GM12878 (cell line): ENCODE results near the gene EVI5L. TPM values are rescaled to one million over a fixed set of nuclear protein-coding genes. Genes with fewer than 3 reads are reported as not detected.
A peak's percentile ranks its signal among the peaks of the same experiment; 100 is the strongest.

Experiments
- BHLHE40 ChIP-seq, 2 experiments: fragments of 450-650 bp in 1 of 2; IDR thresholded peaks; 2 replicates each; pipeline ENCODE4 v1.6.1; 2011 to 2017; ENCODE audit warnings: low read depth in 2 of 2, borderline replicate concordance in 1 of 2, improper control_type of control experiment in 1 of 2, low read length in 1 of 2, mild to moderate bottlenecking in 1 of 2
- BRCA1 ChIP-seq: IDR thresholded peaks from 2 replicates; pipeline ENCODE4 v1.6.1; 2011; ENCODE audit warnings: low read depth, low read length, improper control_type of control experiment
- CEBPB ChIP-seq, 2 experiments: fragments of 150-350 bp in 1 of 2; IDR thresholded peaks; 2 replicates each; pipeline ENCODE4 v1.6.1; 2012 to 2014; ENCODE audit warnings: low read depth in 2 of 2, low read length in 2 of 2, borderline replicate concordance in 1 of 2, inconsistent platforms in 1 of 2
- ETV6 ChIP-seq, 2 experiments: fragments of 450-650 bp in 1 of 2; IDR thresholded peaks in 1 of 2; conservative IDR thresholded peaks in 1 of 2; 2 replicates each; pipeline ENCODE4 v1.6.1; 2014; ENCODE audit warnings: antibody characterized with exemption in 1 of 2, borderline replicate concordance in 1 of 2, low read depth in 1 of 2, mild to moderate bottlenecking in 1 of 2, moderate library complexity in 1 of 2
- GABPA ChIP-seq: IDR thresholded peaks from 2 replicates; pipeline ENCODE4 v1.6.1; 2014; ENCODE audit warnings: antibody characterized with exemption, low read depth, mild to moderate bottlenecking, inconsistent platforms
- HCFC1 ChIP-seq: fragments of 150-350 bp; IDR thresholded peaks from 2 replicates; pipeline ENCODE4 v1.6.1; 2014; ENCODE audit warnings: low read length
- IKZF1 ChIP-seq: fragments of 450-650 bp; conservative IDR thresholded peaks from 2 replicates; pipeline ENCODE4 v1.6.1; 2017; ENCODE audit warnings: antibody characterized with exemption, mild to moderate bottlenecking
- NFIC ChIP-seq: IDR thresholded peaks from 2 replicates; pipeline ENCODE4 v1.6.1; 2012; ENCODE audit warnings: low read depth, mild to moderate bottlenecking, inconsistent platforms, low read length, moderate library complexity
- NFYA ChIP-seq: IDR thresholded peaks from 2 replicates; pipeline ENCODE4 v1.6.1; 2011; ENCODE audit warnings: low read depth, mild to moderate bottlenecking, low read length, improper control_type of control experiment, borderline replicate concordance
- PAX8 ChIP-seq: fragments of 450-650 bp; IDR thresholded peaks from 2 replicates; pipeline ENCODE4 v1.6.1; 2017; ENCODE audit warnings: mild to moderate bottlenecking, moderate library complexity
- PML ChIP-seq: IDR thresholded peaks from 2 replicates; pipeline ENCODE4 v1.6.1; 2012; ENCODE audit warnings: low read length, inconsistent platforms
- RUNX3 ChIP-seq: IDR thresholded peaks from 2 replicates; pipeline ENCODE4 v1.6.1; 2012; ENCODE audit warnings: low read length, inconsistent platforms
- SMC3 ChIP-seq: IDR thresholded peaks from 2 replicates; pipeline ENCODE4 v1.6.1; 2011; ENCODE audit warnings: low read length, improper control_type of control experiment, borderline replicate concordance
- polyA plus RNA-seq, 11 experiments: library from polyadenylated mRNA; depleted of rRNA in 4 of 11; unstranded in 6 of 11; stranded (reverse) in 5 of 11; fragments of >200 nt; fragmentation: Nextera tagmentation in 4 of 11; fragmentation: Illumina TruSeq in 1 of 11; extraction: Ambion mirVana in 4 of 11; extraction: Trizol in 1 of 11; gene quantifications; 1 replicate in 1 of 11; 2 replicates in 10 of 11; pipeline versions ENCODE4 v1.2.1 to v1.2.3, GENCODE V29; 2011 to 2016; ENCODE audit warnings: inconsistent platforms in 2 of 11, missing spikeins in 2 of 11, low read depth in 1 of 11
- total RNA-seq, 4 experiments: library from RNA; depleted of rRNA in 3 of 4; stranded (reverse); fragments of >200 nt in 3 of 4; fragmentation: Illumina TruSeq in 1 of 4; extraction: Trizol in 1 of 4; gene quantifications; 2 replicates each; pipeline versions ENCODE4 v1.2.1 to v1.2.3, GENCODE V29; 2013 to 2021
- TF ChIP-seq, protein P1 (sequence below): fragments of 450-650 bp; IDR thresholded peaks from 2 replicates; pipeline ENCODE4 v1.6.1; 2018; ENCODE audit warnings: borderline replicate concordance, mild to moderate bottlenecking; ENCODE audit not compliant: partially characterized antibody
- TF ChIP-seq, protein P2 (sequence below): fragments of 450-650 bp; IDR thresholded peaks from 2 replicates; pipeline ENCODE4 v1.6.1; 2017; ENCODE audit warnings: low read depth, mild to moderate bottlenecking, moderate library complexity
- TF ChIP-seq, protein P3 (sequence below), 3 experiments: IDR thresholded peaks in 2 of 3; conservative IDR thresholded peaks in 1 of 3; 2 replicates each; pipeline ENCODE4 v1.5.1; 2011; ENCODE audit warnings: low read depth in 3 of 3, low read length in 3 of 3, mild to moderate bottlenecking in 3 of 3, control low read depth in 2 of 3, moderate library complexity in 2 of 3, inconsistent platforms in 1 of 3, mixed read lengths in 1 of 3; ENCODE audit not compliant: control insufficient read depth in 2 of 3, insufficient read depth in 1 of 3; ENCODE audit errors: extremely low read depth in 1 of 3
- TF ChIP-seq, protein P4 (sequence below): fragments of 450-650 bp; IDR thresholded peaks from 2 replicates; pipeline ENCODE4 v1.6.1; 2016; ENCODE audit warnings: mild to moderate bottlenecking, moderate library complexity, borderline replicate concordance

EVI5L gene
- total and polyA plus RNA-seq, 10 of the 15 experiments (the other 5 are each of a cell fraction or from before 2014, with no cell fraction given) = 0.23 to 13.8 (median 5.0) TPM

DNA sequence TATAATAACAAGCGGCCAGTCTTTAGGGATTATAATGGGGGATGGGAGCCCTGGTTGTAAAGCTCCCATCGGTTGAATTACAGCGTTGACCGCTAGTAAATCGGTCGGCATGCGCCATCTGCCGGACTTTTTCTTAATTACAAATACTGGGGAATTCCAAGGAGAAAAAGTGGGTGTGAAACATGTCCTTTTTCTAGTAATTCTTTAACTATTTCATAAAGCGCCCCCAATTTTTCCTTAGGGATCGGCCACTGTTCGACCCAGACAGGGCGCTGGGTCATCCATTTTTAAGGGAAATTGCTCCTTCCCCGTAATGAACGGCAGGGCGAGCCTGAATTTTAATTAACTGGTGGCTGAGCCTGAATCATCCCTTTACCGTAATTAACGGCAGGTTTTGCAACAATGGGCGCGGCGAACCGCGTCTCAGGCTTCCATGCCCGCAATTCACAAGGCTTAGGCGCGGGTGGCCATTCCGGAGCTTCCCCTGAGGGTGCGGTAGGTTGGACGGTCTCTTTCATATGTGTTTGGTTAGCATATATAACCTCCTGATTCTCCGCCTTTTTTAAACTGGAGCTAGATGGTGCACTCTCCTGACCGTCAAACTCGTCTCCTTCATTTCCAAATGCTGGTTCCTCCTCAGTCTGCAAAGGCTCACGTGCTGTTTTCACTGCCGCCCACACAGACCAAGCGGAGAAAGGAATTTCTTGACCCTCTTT, 30.2 kb upstream of the EVI5L start (continued):
- no peak for TF ChIP-seq HCFC1
- no peak for TF ChIP-seq BRCA1
- TF ChIP-seq, protein P1, sequence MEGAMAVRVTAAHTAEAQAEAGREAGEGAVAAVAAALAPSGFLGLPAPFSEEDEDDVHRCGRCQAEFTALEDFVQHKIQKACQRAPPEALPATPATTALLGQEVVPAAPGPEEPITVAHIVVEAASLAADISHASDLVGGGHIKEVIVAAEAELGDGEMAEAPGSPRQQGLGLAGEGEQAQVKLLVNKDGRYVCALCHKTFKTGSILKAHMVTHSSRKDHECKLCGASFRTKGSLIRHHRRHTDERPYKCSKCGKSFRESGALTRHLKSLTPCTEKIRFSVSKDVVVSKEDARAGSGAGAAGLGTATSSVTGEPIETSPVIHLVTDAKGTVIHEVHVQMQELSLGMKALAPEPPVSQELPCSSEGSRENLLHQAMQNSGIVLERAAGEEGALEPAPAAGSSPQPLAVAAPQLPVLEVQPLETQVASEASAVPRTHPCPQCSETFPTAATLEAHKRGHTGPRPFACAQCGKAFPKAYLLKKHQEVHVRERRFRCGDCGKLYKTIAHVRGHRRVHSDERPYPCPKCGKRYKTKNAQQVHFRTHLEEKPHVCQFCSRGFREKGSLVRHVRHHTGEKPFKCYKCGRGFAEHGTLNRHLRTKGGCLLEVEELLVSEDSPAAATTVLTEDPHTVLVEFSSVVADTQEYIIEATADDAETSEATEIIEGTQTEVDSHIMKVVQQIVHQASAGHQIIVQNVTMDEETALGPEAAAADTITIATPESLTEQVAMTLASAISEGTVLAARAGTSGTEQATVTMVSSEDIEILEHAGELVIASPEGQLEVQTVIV = peak; percentile 37
- TF ChIP-seq ETV6 (conservative IDR thresholded peaks at IDR 0.05 in 1 of 2, IDR thresholded peaks at IDR 0.05 in 1 of 2; ENCODE audit: borderline replicate concordance in 1 of 2, low read depth in 1 of 2) = no peak
- peak; percentile 36; the same call in 1 of the 2 replicates for TF ChIP-seq IKZF1
- TF ChIP-seq, protein P2, sequence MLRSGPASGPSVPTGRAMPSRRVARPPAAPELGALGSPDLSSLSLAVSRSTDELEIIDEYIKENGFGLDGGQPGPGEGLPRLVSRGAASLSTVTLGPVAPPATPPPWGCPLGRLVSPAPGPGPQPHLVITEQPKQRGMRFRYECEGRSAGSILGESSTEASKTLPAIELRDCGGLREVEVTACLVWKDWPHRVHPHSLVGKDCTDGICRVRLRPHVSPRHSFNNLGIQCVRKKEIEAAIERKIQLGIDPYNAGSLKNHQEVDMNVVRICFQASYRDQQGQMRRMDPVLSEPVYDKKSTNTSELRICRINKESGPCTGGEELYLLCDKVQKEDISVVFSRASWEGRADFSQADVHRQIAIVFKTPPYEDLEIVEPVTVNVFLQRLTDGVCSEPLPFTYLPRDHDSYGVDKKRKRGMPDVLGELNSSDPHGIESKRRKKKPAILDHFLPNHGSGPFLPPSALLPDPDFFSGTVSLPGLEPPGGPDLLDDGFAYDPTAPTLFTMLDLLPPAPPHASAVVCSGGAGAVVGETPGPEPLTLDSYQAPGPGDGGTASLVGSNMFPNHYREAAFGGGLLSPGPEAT = peak; percentile 53; the same call in 1 of the 2 replicates
- peak; percentile 79 for TF ChIP-seq SMC3
- TF ChIP-seq, protein P3, sequence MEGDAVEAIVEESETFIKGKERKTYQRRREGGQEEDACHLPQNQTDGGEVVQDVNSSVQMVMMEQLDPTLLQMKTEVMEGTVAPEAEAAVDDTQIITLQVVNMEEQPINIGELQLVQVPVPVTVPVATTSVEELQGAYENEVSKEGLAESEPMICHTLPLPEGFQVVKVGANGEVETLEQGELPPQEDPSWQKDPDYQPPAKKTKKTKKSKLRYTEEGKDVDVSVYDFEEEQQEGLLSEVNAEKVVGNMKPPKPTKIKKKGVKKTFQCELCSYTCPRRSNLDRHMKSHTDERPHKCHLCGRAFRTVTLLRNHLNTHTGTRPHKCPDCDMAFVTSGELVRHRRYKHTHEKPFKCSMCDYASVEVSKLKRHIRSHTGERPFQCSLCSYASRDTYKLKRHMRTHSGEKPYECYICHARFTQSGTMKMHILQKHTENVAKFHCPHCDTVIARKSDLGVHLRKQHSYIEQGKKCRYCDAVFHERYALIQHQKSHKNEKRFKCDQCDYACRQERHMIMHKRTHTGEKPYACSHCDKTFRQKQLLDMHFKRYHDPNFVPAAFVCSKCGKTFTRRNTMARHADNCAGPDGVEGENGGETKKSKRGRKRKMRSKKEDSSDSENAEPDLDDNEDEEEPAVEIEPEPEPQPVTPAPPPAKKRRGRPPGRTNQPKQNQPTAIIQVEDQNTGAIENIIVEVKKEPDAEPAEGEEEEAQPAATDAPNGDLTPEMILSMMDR (IDR thresholded peaks at IDR 0.05 in 2 of 3, conservative IDR thresholded peaks at IDR 0.05 in 1 of 3; ENCODE audit: control insufficient read depth in 2 of 3, extremely low read depth in 1 of 3, insufficient read depth in 1 of 3, low read depth in 3 of 3, low read length in 3 of 3) = peak; percentile 40 to 55 (median 49); a peak in 5 of 6 replicates
- no peak for TF ChIP-seq NFYA
- TF ChIP-seq GABPA = no peak
- no peak for TF ChIP-seq PAX8
- TF ChIP-seq PML = 0 out of 2 replicates have a peak, but pooled peaks have one; percentile 35
- TF ChIP-seq, protein P4, sequence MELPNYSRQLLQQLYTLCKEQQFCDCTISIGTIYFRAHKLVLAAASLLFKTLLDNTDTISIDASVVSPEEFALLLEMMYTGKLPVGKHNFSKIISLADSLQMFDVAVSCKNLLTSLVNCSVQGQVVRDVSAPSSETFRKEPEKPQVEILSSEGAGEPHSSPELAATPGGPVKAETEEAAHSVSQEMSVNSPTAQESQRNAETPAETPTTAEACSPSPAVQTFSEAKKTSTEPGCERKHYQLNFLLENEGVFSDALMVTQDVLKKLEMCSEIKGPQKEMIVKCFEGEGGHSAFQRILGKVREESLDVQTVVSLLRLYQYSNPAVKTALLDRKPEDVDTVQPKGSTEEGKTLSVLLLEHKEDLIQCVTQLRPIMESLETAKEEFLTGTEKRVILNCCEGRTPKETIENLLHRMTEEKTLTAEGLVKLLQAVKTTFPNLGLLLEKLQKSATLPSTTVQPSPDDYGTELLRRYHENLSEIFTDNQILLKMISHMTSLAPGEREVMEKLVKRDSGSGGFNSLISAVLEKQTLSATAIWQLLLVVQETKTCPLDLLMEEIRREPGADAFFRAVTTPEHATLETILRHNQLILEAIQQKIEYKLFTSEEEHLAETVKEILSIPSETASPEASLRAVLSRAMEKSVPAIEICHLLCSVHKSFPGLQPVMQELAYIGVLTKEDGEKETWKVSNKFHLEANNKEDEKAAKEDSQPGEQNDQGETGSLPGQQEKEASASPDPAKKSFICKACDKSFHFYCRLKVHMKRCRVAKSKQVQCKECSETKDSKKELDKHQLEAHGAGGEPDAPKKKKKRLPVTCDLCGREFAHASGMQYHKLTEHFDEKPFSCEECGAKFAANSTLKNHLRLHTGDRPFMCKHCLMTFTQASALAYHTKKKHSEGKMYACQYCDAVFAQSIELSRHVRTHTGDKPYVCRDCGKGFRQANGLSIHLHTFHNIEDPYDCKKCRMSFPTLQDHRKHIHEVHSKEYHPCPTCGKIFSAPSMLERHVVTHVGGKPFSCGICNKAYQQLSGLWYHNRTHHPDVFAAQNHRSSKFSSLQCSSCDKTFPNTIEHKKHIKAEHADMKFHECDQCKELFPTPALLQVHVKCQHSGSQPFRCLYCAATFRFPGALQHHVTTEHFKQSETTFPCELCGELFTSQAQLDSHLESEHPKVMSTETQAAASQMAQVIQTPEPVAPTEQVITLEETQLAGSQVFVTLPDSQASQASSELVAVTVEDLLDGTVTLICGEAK = no peak
- no peak for TF ChIP-seq CEBPB (IDR thresholded peaks at IDR 0.05; ENCODE audit: borderline replicate concordance in 1 of 2, low read depth in 2 of 2, low read length in 2 of 2)
- TF ChIP-seq BHLHE40 (IDR thresholded peaks at IDR 0.05; ENCODE audit: borderline replicate concordance in 1 of 2, low read depth in 2 of 2, low read length in 1 of 2) = peak; percentile 32 to 34; a peak in 1 of 4 replicates
- peak; percentile 25; the same call in 1 of the 2 replicates for TF ChIP-seq RUNX3
- TF ChIP-seq NFIC = peak; percentile 47; the same call in 1 of the 2 replicates
